ENCODE measurements around the gene SMARCD3. TPM values are rescaled to one million over a fixed set of nuclear protein-coding genes. Genes with fewer than 3 reads are reported as not detected.

The SMARCD3 gene
- total RNA-seq, 1 donor from 2014 or later: not detected

- Mint-ChIP-seq H3K4me3 (no peak overlapping the region), H3K27me3 (peaks cover 19% of the 10 kb centered on the region), H3K36me3 (ENCODE audit: low read depth) (no peaks in the 10 kb centered on the region), H3K27ac (no peak overlapping the region), H3K9me3 (no peaks in the 10 kb centered on the region), H3K4me1 (no peaks in the 10 kb centered on the region)
- DNase-seq (no peak), ATAC-seq (ENCODE audit: low read depth) (no peak)
- ChIA-PET CTCF (no interaction called here), POLR2A (no interaction called here)
- intact Hi-C loops (cut with micrococcal nuclease): no loop called here
- TF ChIP-seq CTCF (IDR thresholded peaks at IDR 0.05): no peak
Observed at GRCh38 chr7:151193203-151193978, 55.1 kb downstream of the SMARCD3 start.

GRCh38 chr7:151192002-151192539 is 56.4 kb downstream of the SMARCD3 start:
- Mint-ChIP-seq H3K27me3 (peaks cover 23% of the 10 kb centered on the region), H3K4me3 (no peak overlapping the region), H3K36me3 (ENCODE audit: low read depth) (no peaks in the 10 kb centered on the region), H3K4me1 (peaks cover 4% of the 10 kb centered on the region), H3K9me3 (no peaks in the 10 kb centered on the region), H3K27ac (no peak overlapping the region)
- ChIA-PET CTCF (no interaction called here), POLR2A (interaction anchor here (0.6 kb wide), 1 partner anchor 85 kb away, joined by 3 read pairs; no protein-coding TSS in a partner anchor)
- TF ChIP-seq CTCF (IDR thresholded peaks at IDR 0.05): no peak
- intact Hi-C loops (cut with micrococcal nuclease): no loop called here
- no peak for DNase-seq
- no peak for ATAC-seq (ENCODE audit: low read depth)

DNA sequence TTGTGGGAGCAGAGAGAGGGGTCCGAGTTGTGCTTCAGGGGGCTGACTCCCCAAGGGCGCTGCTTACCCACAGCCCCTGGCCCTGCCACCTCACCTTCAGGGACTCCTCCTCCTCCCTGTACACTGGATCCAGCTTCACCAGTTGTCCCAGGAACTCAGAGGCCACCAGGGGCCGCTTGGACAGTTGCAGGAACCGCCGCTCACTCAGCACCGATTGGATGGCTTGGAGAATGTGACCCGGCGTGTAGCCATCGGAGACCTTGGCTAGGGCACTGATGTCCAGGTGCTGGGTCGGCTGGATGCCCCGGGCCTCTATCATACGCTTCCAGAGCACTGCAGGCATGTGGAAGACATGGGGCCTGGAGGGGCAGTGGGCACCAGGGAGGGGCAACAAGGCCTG is 57.0 kb downstream of the SMARCD3 start:
- Mint-ChIP-seq H3K27me3 (peaks cover 26% of the 10 kb centered on the region), H3K9me3 (no peaks in the 10 kb centered on the region), H3K36me3 (ENCODE audit: low read depth) (no peaks in the 10 kb centered on the region), H3K4me1 (peaks cover 4% of the 10 kb centered on the region), H3K4me3 (no peak overlapping the region), H3K27ac (no peak overlapping the region)
- ATAC-seq (ENCODE audit: low read depth): no peak
- ChIA-PET CTCF (no interaction called here), POLR2A (interaction anchor here (0.6 kb wide), 1 partner anchor 85 kb away, joined by 3 read pairs; no protein-coding TSS in a partner anchor)
- intact Hi-C loops (cut with micrococcal nuclease): no loop called here
- DNase-seq: no peak
- no peak for TF ChIP-seq CTCF (IDR thresholded peaks at IDR 0.05)

DNA sequence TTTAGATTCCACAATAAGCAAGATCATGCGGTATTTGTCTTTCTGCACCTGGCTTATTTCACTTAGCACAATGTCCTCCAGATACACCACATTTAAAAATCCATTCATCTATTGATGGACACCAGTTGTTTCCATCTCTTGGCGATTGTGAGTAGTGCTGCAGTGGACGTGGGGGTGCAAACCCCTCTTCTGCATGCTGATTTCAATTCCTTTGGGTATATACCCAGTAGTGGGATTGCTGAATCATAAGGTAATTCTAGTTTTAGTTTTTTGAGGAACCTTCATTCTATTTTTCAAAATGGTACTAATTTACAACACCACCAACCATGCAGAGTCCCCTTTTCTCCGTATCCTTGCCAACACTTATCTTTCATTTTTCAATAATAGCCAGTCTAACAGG is 59.5 kb downstream of the SMARCD3 start:
- CTCF ChIA-PET: no interaction called here
- no peak for ATAC-seq (ENCODE audit: low read depth)

More for the DNA sequence above, 59.5 kb downstream of the SMARCD3 start:
- no peak for TF ChIP-seq CTCF (IDR thresholded peaks at IDR 0.05)
- no peaks in the 10 kb centered on the region for H3K36me3 Mint-ChIP-seq (ENCODE audit: low read depth)
- H3K27ac Mint-ChIP-seq: no peak overlapping the region
- peaks cover 4% of the 10 kb centered on the region for H3K4me1 Mint-ChIP-seq
- POLR2A ChIA-PET: no interaction called here
- intact Hi-C loops (cut with micrococcal nuclease): no loop called here
- peaks cover 32% of the 10 kb centered on the region for H3K27me3 Mint-ChIP-seq
- H3K4me3 Mint-ChIP-seq: no peak overlapping the region
- no peaks in the 10 kb centered on the region for H3K9me3 Mint-ChIP-seq
- DNase-seq: no peak

Other genes with a start within 250 kb of the SMARCD3 start
- 1.8 and 2.3 TPM in 2 replicates for gene ATG9B, start 224.2 kb downstream of the SMARCD3 start, total RNA-seq
- gene ABCB8, start 220.2 kb downstream of the SMARCD3 start, total RNA-seq: 38.9 and 46.5 TPM in 2 replicates
- 1.2 TPM in 2 replicates for gene ASIC3, start 200.2 kb downstream of the SMARCD3 start, total RNA-seq
- gene CDK5, start 190.8 kb downstream of the SMARCD3 start, total RNA-seq: 7.5 and 8.1 TPM in 2 replicates
- 69.1 and 72.5 TPM in 2 replicates for gene SLC4A2, start 189.1 kb downstream of the SMARCD3 start, total RNA-seq
- 97.6 and 103 TPM in 2 replicates for gene FASTK, start 167.9 kb downstream of the SMARCD3 start, total RNA-seq
- gene TMUB1, start 165.2 kb downstream of the SMARCD3 start, total RNA-seq: 40.5 and 43.5 TPM in 2 replicates
- gene AGAP3, start 162.2 kb downstream of the SMARCD3 start, total RNA-seq: 6.5 and 7.4 TPM in 2 replicates
- gene GBX1, start 81.0 kb downstream of the SMARCD3 start, total RNA-seq: not detected in 2 replicates
- gene ASB10, start 61.4 kb downstream of the SMARCD3 start, total RNA-seq: not detected in 2 replicates
- 0.76 and 1.8 TPM in 2 replicates for gene H2BK1, start 38.2 kb downstream of the SMARCD3 start, total RNA-seq
- 47.3 and 52.4 TPM in 2 replicates for gene ABCF2, start 21.5 kb downstream of the SMARCD3 start, total RNA-seq
- gene CHPF2, start 16.2 kb downstream of the SMARCD3 start, total RNA-seq: 32.4 and 41.2 TPM in 2 replicates
- 47.5 and 52.7 TPM in 2 replicates for gene NUB1, start 93.1 kb upstream of the SMARCD3 start, total RNA-seq
- 0.33 and 0.49 TPM in 2 replicates for gene WDR86, start 161.3 kb upstream of the SMARCD3 start, total RNA-seq
- not detected in 2 replicates for gene CRYGN, start 191.4 kb upstream of the SMARCD3 start, total RNA-seq